ENCODE measurements around the gene PHACTR1. TPM values are rescaled to one million over a fixed set of nuclear protein-coding genes. Genes with fewer than 3 reads are reported as not detected.

PHACTR1 gene
- total RNA-seq, 1 donor from 2014 or later: 8.5 TPM

DNA sequence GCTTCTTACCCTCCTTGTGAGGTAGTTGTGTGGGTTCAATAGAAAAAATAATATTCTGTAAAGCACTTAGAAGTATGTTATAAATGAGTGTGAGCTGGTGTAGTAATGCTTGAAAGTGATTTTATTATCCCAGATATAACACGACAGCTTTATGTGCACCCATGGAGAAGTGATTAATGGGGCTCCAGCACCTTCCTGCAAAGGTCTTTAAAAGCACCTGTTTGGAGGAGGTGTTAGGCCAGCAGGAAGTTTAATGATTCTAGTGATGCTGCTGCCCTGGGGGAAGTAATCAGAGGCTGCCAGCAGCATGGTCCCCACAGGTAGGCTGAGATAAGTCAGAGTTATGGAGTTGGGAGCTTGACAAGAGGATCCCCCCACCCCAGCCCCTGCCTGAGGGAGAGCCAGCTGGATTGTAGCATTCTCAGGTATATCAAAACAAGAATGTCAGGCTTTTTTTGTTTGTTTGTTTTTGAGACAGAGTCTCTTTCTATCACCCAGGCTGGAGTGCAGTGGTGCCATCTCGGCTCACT lies 166.3 kb downstream of the PHACTR1 start:
- peaks cover 5% of the 10 kb centered on the region for H3K4me1 ChIP-seq (ENCODE audit: insufficient read depth, low read length)
- Mint-ChIP-seq H3K27ac (ENCODE audit: unreplicated experiment) (no peak overlapping the region), H3K9me3 (ENCODE audit: unreplicated experiment) (no peaks in the 10 kb centered on the region), H3K27me3 (ENCODE audit: low read depth, unreplicated experiment) (peaks cover 7% of the 10 kb centered on the region), H3K4me3 (ENCODE audit: unreplicated experiment) (no peak overlapping the region), H3K4me1 (ENCODE audit: low read depth, unreplicated experiment) (peaks cover 6% of the 10 kb centered on the region), H3K36me3 (ENCODE audit: low read depth, unreplicated experiment) (no peaks in the 10 kb centered on the region)
- TF ChIP-seq EZH2 (IDR thresholded peaks at IDR 0.05; ENCODE audit: insufficient read depth, low read length): no peak
- TF ChIP-seq, protein P1, sequence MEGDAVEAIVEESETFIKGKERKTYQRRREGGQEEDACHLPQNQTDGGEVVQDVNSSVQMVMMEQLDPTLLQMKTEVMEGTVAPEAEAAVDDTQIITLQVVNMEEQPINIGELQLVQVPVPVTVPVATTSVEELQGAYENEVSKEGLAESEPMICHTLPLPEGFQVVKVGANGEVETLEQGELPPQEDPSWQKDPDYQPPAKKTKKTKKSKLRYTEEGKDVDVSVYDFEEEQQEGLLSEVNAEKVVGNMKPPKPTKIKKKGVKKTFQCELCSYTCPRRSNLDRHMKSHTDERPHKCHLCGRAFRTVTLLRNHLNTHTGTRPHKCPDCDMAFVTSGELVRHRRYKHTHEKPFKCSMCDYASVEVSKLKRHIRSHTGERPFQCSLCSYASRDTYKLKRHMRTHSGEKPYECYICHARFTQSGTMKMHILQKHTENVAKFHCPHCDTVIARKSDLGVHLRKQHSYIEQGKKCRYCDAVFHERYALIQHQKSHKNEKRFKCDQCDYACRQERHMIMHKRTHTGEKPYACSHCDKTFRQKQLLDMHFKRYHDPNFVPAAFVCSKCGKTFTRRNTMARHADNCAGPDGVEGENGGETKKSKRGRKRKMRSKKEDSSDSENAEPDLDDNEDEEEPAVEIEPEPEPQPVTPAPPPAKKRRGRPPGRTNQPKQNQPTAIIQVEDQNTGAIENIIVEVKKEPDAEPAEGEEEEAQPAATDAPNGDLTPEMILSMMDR (IDR thresholded peaks at IDR 0.05; ENCODE audit: insufficient read depth, low read depth, low read length): no peak
- H4K20me1 ChIP-seq (ENCODE audit: insufficient read depth, low read length): no peaks in the 10 kb centered on the region
- H3K9ac ChIP-seq (ENCODE audit: low read length): no peak overlapping the region
- FAIRE-seq: no peak
- H3K9me3 ChIP-seq (ENCODE audit: insufficient read depth, low read depth, low read length): no peaks in the 10 kb centered on the region
- no peak overlapping the region for H2AFZ ChIP-seq (ENCODE audit: low read depth, low read length)
- no peak overlapping the region for H3K4me3 ChIP-seq (ENCODE audit: insufficient read depth, low read depth, low read length)
- no peak for DNase-seq (ENCODE audit: low read depth)
- H3K27ac ChIP-seq (ENCODE audit: low read depth, low read length): no peak overlapping the region
- H3K27me3 ChIP-seq (ENCODE audit: insufficient read depth, low read length): peaks cover 5% of the 10 kb centered on the region
- no peaks in the 10 kb centered on the region for H3K36me3 ChIP-seq (ENCODE audit: insufficient read depth, low read length)
- H3K79me2 ChIP-seq (ENCODE audit: insufficient read depth, low read length): no peaks in the 10 kb centered on the region
- H3K4me2 ChIP-seq (ENCODE audit: low read length): no peak overlapping the region

DNA sequence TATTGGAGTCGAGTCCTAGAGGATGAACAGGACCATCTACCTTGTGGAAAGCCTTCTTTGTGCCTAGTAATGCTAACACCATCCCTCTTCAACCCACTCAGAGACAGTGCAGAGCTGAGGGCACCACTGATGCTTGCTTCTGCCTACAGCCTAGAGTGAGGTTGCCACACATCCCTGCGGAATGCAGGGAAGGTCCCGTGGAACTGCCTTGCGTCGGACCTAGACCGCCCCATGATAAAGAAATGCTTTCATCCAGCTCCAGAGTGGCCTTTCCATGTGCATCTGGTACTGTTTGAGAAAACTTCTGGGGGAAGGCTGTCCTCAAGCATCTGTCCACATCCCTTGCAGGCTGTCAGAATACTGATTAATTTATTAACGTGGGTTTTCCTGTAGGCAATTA lies 168.4 kb downstream of the PHACTR1 start:
- FAIRE-seq (no peak), DNase-seq (ENCODE audit: low read depth) (no peak)
- H3K27me3 Mint-ChIP-seq (ENCODE audit: low read depth, unreplicated experiment): peaks cover 5% of the 10 kb centered on the region
- Histone ChIP-seq H3K9me3 (ENCODE audit: insufficient read depth, low read depth, low read length) (no peaks in the 10 kb centered on the region), H3K4me1 (ENCODE audit: insufficient read depth, low read length) (peaks cover 5% of the 10 kb centered on the region), H3K27ac (ENCODE audit: low read depth, low read length) (no peak overlapping the region), H3K4me2 (ENCODE audit: low read length) (no peak overlapping the region), H3K79me2 (ENCODE audit: insufficient read depth, low read length) (no peaks in the 10 kb centered on the region), H3K36me3 (ENCODE audit: insufficient read depth, low read length) (no peaks in the 10 kb centered on the region), H3K27me3 (ENCODE audit: insufficient read depth, low read length) (peaks cover 5% of the 10 kb centered on the region), H4K20me1 (ENCODE audit: insufficient read depth, low read length) (no peaks in the 10 kb centered on the region), H3K4me3 (ENCODE audit: insufficient read depth, low read depth, low read length) (no peak overlapping the region), H3K9ac (ENCODE audit: low read length) (no peak overlapping the region), H2AFZ (ENCODE audit: low read depth, low read length) (no peak overlapping the region)
- H3K4me3 Mint-ChIP-seq (ENCODE audit: unreplicated experiment): no peak overlapping the region
- H3K4me1 Mint-ChIP-seq (ENCODE audit: low read depth, unreplicated experiment): peaks cover 6% of the 10 kb centered on the region
- H3K27ac Mint-ChIP-seq (ENCODE audit: unreplicated experiment): no peak overlapping the region
- H3K9me3 Mint-ChIP-seq (ENCODE audit: unreplicated experiment): peaks cover 3% of the 10 kb centered on the region
- TF ChIP-seq EZH2 (IDR thresholded peaks at IDR 0.05; ENCODE audit: insufficient read depth, low read length): no peak
- TF ChIP-seq, protein P1 (IDR thresholded peaks at IDR 0.05; ENCODE audit: insufficient read depth, low read depth, low read length): no peak
- H3K36me3 Mint-ChIP-seq (ENCODE audit: low read depth, unreplicated experiment): no peaks in the 10 kb centered on the region

DNA sequence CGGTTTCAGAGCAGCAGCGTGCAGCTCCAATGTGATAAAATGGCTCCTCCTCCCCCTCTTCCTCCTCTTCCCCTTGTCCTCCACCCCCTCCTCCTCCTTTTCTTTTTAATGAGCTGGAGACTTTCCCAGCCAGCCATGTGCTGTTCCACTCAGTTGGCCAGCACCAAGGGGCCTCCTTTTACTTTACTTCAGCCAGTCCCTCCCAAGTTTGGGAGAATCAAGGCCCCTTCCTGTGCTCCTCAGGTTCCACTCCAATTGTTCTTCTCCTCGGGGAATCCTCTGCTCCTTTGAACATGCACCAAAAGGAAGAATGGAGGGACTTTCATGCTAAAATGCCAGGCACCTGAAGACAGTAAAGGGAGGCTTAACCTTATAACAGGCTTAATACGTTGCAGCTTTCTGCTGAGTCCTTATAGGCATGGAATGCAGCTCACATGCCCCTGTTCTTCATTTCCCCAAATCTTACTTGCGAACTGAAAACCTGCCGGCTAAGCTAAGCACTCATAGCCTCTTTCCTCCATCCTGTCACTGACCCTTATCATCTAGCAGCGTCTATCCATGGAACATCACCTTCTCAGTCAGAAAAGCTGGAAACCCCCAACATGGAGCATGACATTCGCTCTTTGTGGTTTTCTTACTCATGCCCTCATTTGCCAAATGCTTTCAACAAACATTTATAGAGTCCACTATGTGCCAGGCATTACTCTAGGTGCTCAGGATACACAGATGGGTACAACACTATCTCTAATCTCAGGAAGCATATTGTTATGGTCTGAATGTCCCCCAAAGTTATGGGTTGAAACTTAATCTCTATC lies 170.6 kb downstream of the PHACTR1 start:
- peaks cover 5% of the 10 kb centered on the region for H3K4me1 ChIP-seq (ENCODE audit: insufficient read depth, low read length)
- H3K4me3 ChIP-seq (ENCODE audit: insufficient read depth, low read depth, low read length): no peak overlapping the region
- peak overlapping the region; percentile 1 for H3K4me2 ChIP-seq (ENCODE audit: low read length)
- TF ChIP-seq, protein P1 (IDR thresholded peaks at IDR 0.05; ENCODE audit: insufficient read depth, low read depth, low read length): no peak
- TF ChIP-seq EZH2 (IDR thresholded peaks at IDR 0.05; ENCODE audit: insufficient read depth, low read length): no peak
- H3K36me3 ChIP-seq (ENCODE audit: insufficient read depth, low read length): no peaks in the 10 kb centered on the region
- no peaks in the 10 kb centered on the region for H3K79me2 ChIP-seq (ENCODE audit: insufficient read depth, low read length)
- peak; percentile 42 for DNase-seq (ENCODE audit: low read depth)
- no peak overlapping the region for H3K27ac ChIP-seq (ENCODE audit: low read depth, low read length)
- H3K9me3 ChIP-seq (ENCODE audit: insufficient read depth, low read depth, low read length): no peaks in the 10 kb centered on the region
- peaks cover 5% of the 10 kb centered on the region for H3K27me3 Mint-ChIP-seq (ENCODE audit: low read depth, unreplicated experiment)
- H3K27me3 ChIP-seq (ENCODE audit: insufficient read depth, low read length): peaks cover 5% of the 10 kb centered on the region
- H3K9me3 Mint-ChIP-seq (ENCODE audit: unreplicated experiment): peaks cover 12% of the 10 kb centered on the region
- H3K4me1 Mint-ChIP-seq (ENCODE audit: low read depth, unreplicated experiment): peaks cover 6% of the 10 kb centered on the region
- H3K4me3 Mint-ChIP-seq (ENCODE audit: unreplicated experiment): no peak overlapping the region
- no peak overlapping the region for H3K9ac ChIP-seq (ENCODE audit: low read length)
- H4K20me1 ChIP-seq (ENCODE audit: insufficient read depth, low read length): no peaks in the 10 kb centered on the region
- no peak overlapping the region for H3K27ac Mint-ChIP-seq (ENCODE audit: unreplicated experiment)
- no peaks in the 10 kb centered on the region for H3K36me3 Mint-ChIP-seq (ENCODE audit: low read depth, unreplicated experiment)
- no peak for FAIRE-seq
- no peak overlapping the region for H2AFZ ChIP-seq (ENCODE audit: low read depth, low read length)

Data from astrocyte (in vitro differentiated cells and primary cell).